HG03159 (cell line): Measurements from ENCODE around the gene RFX8.
"Not testable (repeated sequence)": the region's sequence is repeated elsewhere in the genome, so short reads cannot be mapped to it uniquely, and the experiment has no call there.

Source experiments
- ATAC-seq: cut with Tn5 transposase; IDR thresholded peaks from one replicate; pipeline ENCODE4 v1.9.1; 2021; ENCODE audit warnings: mild to moderate bottlenecking, moderate library complexity; ENCODE audit not compliant: unreplicated experiment

The RFX8 gene

GRCh38 chr2:101442667-101443061 is 32.2 kb downstream of the RFX8 start:
- ATAC-seq: no peak

DNA sequence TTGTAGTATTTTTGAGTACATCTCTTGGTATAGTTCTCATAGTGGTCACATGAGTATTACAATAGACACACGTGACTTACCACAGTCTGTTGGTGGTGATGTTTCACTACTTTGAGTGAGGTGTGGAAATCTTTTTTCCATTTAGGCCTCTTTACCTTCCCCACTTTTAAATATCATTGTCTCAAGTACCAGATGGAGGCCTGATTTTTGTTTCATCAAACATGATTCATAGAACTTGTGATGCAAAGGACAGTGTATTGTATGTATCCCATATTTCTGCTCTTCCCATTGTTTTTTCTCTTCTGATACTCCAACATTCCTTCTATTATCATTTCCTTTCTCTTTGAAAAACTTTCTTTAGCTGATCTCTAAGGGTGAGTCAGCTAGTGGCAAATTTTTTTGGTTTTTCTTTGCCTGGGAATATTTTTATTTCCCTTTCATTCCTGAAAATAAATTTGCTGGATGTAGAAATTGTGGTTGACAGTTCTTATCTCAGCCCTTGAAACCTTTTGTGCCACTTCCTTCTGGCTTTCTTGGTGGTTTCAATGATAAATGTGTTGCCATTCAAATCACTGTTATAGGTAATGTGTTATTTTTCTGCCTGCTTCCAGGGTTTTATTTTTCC is 32.8 kb downstream of the RFX8 start:
- no peak for ATAC-seq

GRCh38 chr2:101440127-101440738 is 34.7 kb downstream of the RFX8 start:
- ATAC-seq: no peak

DNA sequence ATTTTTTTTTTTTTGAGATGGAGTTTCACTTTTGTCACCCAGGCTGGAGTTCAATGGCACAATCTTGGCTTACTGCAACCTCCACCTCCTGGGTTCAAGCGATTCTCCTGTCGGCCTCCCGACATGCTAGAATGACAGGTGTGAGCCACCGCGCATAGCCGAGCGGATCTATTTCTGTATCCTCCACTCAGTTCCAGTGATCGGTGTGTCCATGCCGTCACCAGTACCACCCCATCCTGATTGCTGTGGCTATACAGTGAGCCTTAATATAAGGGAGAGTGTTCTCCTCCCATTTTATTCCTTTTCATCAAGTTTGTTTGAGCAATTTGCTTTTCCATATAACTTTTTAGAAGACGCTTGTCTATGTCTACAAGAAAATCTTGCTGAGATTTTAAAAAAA is 35.2 kb downstream of the RFX8 start:
- no peak for ATAC-seq

GRCh38 chr2:101438555-101438954 is 36.4 kb downstream of the RFX8 start:
- not testable (repeated sequence) for ATAC-seq

DNA sequence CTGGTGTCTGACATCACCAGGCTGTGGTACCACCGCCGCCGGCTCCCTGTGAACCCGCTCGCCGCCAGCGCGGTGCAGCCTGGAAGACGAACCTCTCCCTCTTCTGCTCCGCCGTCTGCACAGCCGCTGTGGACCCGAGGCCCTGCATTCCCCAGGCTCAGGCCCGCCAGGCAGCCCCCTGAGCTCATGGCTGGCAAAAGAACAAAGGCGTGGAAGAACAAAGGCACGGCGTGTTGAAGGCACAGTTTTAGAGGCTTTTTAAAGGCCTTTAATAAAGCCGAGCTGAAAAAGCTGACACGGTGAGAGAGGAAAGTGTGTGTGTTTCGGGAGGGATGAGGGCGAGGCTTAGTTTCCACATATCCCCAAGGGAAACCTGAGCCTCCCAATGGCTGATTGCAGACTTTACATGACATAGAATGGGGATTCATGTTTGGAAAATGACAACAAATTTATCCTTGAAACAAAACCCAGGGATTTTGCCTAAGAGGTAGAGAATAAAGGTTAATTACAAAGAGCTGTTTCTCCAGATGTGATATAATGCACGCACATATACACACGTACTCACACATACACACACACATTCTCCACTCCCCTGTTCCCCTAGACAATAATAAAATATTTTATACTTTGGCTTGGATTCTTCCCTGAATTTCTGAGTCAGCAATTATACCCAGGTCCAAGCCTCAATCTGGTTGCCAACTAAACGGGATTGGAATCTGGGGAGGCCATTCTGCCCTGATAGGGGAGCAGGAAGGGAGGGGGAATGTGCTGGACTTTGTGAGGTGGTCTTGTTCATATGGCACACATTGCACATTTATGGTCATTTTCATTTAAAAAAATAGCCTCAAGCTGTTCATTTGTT is 39.7 kb downstream of the RFX8 start:
- no peak for ATAC-seq

- no peak for ATAC-seq
Measured at GRCh38 chr2:101433465-101433864, 41.4 kb downstream of the RFX8 start.

- ATAC-seq: no peak
Measured at GRCh38 chr2:101432411-101433181, 42.3 kb downstream of the RFX8 start.

GRCh38 chr2:101431486-101431885 is 43.4 kb downstream of the RFX8 start:
- ATAC-seq: no peak

GRCh38 chr2:101430156-101430555 is 44.8 kb downstream of the RFX8 start:
- ATAC-seq: no peak

GRCh38 chr2:101429453-101429852 is 45.5 kb downstream of the RFX8 start:
- no peak for ATAC-seq

- ATAC-seq: no peak
Measured at GRCh38 chr2:101428422-101429176, 46.3 kb downstream of the RFX8 start.

- ATAC-seq: no peak
Measured at GRCh38 chr2:101427743-101428142, 47.2 kb downstream of the RFX8 start.

DNA sequence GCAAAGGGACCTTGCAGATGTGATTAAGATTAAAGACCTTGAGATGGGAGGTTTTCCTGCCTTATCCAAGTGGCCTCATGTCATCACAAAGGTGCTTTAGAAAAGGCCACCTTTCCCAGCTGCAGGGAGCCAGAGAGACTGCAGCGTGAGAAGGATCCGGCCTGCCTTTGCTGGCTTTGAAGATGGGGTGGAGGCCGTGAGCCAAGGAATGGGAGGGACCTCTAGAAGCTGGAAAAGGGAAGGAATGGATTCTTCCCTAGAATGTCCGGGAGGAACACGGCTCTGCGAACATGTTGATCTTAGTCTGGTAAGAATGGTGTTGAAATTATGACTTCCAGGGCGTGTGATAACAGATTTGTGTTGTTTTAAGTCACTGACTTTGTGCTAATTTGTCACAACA is 47.7 kb downstream of the RFX8 start:
- ATAC-seq: no peak

DNA sequence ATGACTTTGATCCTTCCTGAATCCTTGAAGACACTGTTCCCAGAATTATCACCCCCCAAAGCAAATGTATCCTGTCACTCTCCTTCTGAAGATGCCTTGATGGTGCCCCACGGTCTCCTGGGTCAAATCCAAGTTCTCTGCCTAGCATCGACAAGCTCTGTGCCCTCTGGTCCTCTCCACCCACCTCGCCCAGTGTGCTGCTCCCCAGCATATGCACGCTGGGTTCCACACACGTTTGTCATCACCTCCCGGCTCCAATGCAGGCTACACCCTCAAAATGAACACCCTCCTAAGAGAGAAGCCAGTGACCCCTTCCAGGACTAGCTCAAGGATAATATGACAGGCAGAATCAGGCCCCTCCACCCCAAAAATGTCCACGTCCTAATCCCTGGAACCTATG is 48.1 kb downstream of the RFX8 start:
- no peak for ATAC-seq

DNA sequence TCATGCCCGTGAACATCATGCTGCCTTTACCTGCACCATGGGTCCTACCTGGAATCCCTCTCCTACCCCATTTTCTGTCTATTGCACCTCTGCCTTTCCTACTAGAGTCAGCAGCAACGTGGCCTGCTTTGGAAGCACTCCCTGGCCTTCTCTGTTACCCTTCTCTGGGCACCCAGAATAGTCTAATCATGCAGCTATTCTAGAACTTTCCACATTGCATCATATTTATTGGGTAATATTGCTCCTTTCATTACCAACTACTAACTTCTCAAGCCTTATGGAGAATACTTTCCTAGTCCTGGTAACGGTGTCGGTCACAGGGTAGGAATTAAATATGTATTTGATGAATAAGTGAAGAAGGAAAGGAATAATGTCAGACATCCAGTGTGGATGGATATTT is 54.3 kb downstream of the RFX8 start:
- ATAC-seq: no peak

- no peak for ATAC-seq
Measured at GRCh38 chr2:101419096-101419663, 55.7 kb downstream of the RFX8 start.

GRCh38 chr2:101418460-101419095 is 56.3 kb downstream of the RFX8 start:
- no peak for ATAC-seq

DNA sequence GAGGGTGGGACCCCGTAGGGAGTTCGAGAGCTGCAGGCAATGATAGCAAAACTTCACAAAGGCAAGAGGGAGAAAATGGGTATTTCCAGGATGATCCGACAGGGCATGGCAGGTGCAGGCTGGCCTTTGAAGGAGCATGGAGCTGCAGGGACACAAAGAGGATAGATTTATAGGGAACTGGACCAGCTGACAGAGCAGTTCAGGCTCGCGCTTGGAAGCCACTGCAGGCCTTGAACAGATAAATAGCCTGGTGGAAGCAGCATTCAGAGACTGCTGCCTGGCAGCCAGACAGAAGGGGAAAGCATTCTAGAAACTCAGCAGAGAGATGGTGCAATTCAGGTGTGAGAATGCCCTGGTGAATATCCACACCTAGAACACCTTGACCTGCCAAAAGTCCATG is 58.3 kb downstream of the RFX8 start:
- no peak for ATAC-seq

DNA sequence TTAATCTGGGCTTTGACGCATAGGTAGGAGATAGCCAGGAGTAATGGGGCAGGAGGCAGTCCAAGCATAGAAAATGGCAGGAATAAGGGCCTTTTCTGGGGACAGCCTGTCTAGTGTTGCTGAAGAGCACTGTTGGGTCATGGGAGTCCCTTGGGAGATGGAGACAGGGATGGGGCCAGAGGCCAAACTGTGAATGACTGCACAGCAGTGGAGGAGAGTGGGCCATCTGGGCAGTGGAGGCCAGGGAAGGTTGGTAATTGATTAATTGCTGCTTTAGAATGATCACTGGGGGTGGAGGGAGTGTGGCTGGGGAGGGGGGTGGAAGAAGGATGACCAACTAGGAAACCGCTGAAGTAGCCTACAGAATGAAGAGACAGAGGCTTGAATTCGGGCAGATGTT is 59.0 kb downstream of the RFX8 start:
- no peak for ATAC-seq
